Tibial artery (tissue), 4 donors: ENCODE results near the gene SLC1A6.

ENCODE experiments used
- DNase-seq, 2 donors: peaks; one replicate each; pipeline ENCODE4 v3.0.0-alpha.2; 2019
- H3K27ac ChIP-seq, 2 donors: fragments of 200-600 bp; sonication (generic) in 1 of 2; 1 replicate in 1 of 2; 2 replicates in 1 of 2; pipeline ENCODE4 v1.5.1; 2018 to 2019; ENCODE audit warnings: mild to moderate bottlenecking in 1 of 2
- H3K27me3 ChIP-seq, 2 donors: fragments of 200-600 bp; sonication (generic) in 1 of 2; one replicate each; pipeline versions ENCODE4 v1.5.1 to v1.6.0; 2016 to 2019
- H3K36me3 ChIP-seq, 3 donors: fragments of 200-600 bp; sonication (generic) in 2 of 3; one replicate each; pipeline ENCODE4 v1.5.1; 2016 to 2019; ENCODE audit warnings: mild to moderate bottlenecking in 2 of 3
- H3K4me1 ChIP-seq, 4 donors: fragments of 200-600 bp; sonication (generic) in 2 of 4; 1 replicate in 3 of 4; 2 replicates in 1 of 4; pipeline ENCODE4 v1.5.1; 2016 to 2019
- H3K4me3 ChIP-seq, 2 donors: fragments of 200-600 bp; sonication (generic) in 1 of 2; 1 replicate in 1 of 2; 2 replicates in 1 of 2; pipeline ENCODE4 v1.5.1; 2018 to 2019; ENCODE audit warnings: mild to moderate bottlenecking in 2 of 2
- H3K9me3 ChIP-seq, 3 donors: fragments of 200-600 bp; sonication (generic) in 1 of 3; one replicate each; pipeline ENCODE4 v1.5.1; 2016 to 2019
- CTCF ChIP-seq, 2 experiments: fragments of 200-600 bp in 1 of 2; fragments of 450-650 bp in 1 of 2; IDR thresholded peaks; one replicate each; pipeline ENCODE4 v1.5.1; 2017 to 2019; ENCODE audit warnings: antibody characterized with exemption in 2 of 2, mild to moderate bottlenecking in 1 of 2, moderate library complexity in 1 of 2
- intact Hi-C: fragments of 100-400 bp; cut with DNase I; formaldehyde crosslinking; loops from one replicate; pipeline ENCODE4 v1.15.0; 2023; ENCODE audit warnings: low total_unique reads

SLC1A6 gene

GRCh38 chr19:14971474-14971873 is 8.2 kb downstream of the SLC1A6 start:
- TF ChIP-seq CTCF (IDR thresholded peaks at IDR 0.05), result no peak
- H3K4me1 ChIP-seq, result no peaks in the 10 kb centered on the region
- H3K36me3 ChIP-seq, result no peaks in the 10 kb centered on the region
- no peaks in the 10 kb centered on the region for H3K9me3 ChIP-seq
- peaks cover 0 to 13% of the 10 kb centered on the region in 2 donors for H3K27me3 ChIP-seq
- DNase-seq, result no peak
- H3K4me3 ChIP-seq, result no peak overlapping the region
- intact Hi-C loops, result no loop called here
- H3K27ac ChIP-seq, result no peak overlapping the region

DNA sequence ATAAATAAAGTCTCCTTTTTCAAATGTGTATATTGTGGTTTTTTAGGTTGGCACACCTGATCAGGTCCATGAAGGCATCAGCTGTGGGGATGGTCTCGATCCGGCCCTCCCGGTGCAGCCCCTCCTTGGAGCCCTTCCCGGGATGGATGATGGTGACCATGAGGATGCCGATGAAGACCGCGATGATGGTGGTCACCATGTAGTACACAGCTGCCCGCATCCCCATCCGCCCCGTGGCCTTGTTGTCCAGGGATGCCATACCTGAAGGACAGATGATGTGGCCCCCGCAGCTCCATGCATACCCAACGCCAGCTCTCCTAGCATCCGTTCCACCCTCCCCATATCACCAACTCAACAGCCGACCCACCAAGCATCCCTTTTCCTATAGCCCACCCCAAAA is 11.4 kb downstream of the SLC1A6 start:
- no peak for DNase-seq
- no peaks in the 10 kb centered on the region for H3K36me3 ChIP-seq
- no peaks in the 10 kb centered on the region for H3K9me3 ChIP-seq
- no peak overlapping the region for H3K4me3 ChIP-seq
- intact Hi-C loops, result no loop called here
- no peak for TF ChIP-seq CTCF (IDR thresholded peaks at IDR 0.05)
- no peak overlapping the region for H3K27ac ChIP-seq
- H3K4me1 ChIP-seq, result no peaks in the 10 kb centered on the region
- peaks cover 0 to 3% of the 10 kb centered on the region in 2 donors for H3K27me3 ChIP-seq

DNA sequence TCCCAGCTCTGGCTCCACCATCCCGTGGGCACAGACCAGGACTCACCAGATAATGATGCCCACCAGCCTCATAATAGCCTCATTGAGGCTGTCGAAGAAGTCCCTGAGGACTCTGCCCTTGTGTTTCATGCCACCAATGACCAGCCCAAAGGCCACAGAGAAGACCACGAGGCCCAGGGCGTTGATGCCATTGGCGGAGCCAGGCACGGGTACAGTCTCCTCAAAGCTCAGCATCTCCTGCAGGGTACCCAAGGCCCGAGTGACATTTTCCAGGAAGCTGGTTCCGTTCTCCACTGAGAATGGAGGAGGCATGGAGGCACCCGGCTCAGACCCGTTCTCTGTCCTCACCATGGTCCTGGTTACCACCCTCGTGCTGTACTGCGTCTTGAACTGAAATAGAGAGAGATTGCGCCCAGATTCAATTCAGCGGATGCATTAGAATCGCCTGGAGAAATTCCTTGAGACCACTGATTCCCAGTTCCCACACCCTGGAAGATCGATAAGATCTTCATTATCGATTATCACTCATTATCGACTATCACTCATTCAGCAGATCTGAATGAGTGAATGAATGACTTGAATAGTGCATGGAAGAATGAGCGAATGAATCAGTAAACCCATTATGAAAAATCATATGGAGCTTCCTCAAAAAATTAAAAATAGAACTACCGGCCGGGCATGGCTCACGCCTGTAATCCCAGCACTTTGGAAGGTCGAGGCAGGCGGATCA is 17.5 kb downstream of the SLC1A6 start:
- intact Hi-C loops, result no loop called here
- H3K27me3 ChIP-seq, result no peaks in the 10 kb centered on the region
- no peaks in the 10 kb centered on the region for H3K4me1 ChIP-seq
- no peak overlapping the region for H3K27ac ChIP-seq
- no peak overlapping the region for H3K4me3 ChIP-seq
- TF ChIP-seq CTCF (IDR thresholded peaks at IDR 0.05), result no peak
- no peaks in the 10 kb centered on the region for H3K36me3 ChIP-seq
- DNase-seq, result no peak
- peaks cover 3 to 24% (median 20%) of the 10 kb centered on the region in 3 donors for H3K9me3 ChIP-seq

DNA sequence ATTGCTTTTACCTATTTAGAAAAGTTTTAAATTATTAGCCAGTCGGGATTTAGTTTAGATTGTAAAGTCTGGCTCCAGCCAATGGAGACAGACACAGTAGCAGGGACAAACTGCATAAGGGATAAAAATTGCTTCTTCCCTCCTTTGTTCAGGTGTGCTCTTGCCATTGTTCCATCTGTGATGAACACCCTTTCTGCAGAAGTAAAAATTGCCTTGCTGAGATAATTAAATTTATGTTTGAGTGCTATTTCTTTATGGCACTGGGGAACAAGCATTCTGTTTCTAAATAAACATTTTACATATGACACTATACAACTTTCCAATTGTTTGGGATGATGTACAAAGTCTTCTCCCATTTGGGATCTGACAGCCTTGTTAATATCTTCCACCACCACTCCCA is 20.4 kb downstream of the SLC1A6 start:
- no peak for DNase-seq
- TF ChIP-seq CTCF (IDR thresholded peaks at IDR 0.05), result no peak
- intact Hi-C loops, result no loop called here

DNA sequence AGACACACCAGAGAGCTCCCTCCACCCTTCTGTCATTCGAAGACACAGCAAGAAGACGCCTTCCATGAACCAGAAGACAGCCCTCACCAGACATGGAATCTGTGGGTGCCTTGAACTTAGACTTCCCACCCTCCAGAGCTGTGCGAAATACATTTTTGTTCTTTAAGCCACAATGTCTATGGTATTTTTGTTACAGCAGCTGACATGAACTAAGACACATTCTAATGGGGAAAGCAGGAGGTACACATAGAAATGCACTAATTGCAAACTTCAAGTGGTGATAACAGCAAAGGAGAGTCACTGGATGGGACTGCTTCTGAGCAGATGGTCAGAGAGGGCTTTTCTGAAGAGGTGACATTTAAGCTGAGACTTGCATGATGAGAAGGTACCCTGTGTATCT is 22.2 kb downstream of the SLC1A6 start:
- Histone ChIP-seq H3K27me3 (peaks cover 0 to 10% of the 10 kb centered on the region in 2 donors), H3K4me3 (no peak overlapping the region), H3K36me3 (no peaks in the 10 kb centered on the region), H3K9me3 (peaks cover 3 to 29% (median 24%) of the 10 kb centered on the region in 3 donors), H3K4me1 (no peaks in the 10 kb centered on the region), H3K27ac (no peak overlapping the region)
- intact Hi-C loops, result no loop called here
- no peak for DNase-seq
- no peak for TF ChIP-seq CTCF (IDR thresholded peaks at IDR 0.05)

More for the DNA sequence above, 20.4 kb downstream of the SLC1A6 start:
- no peaks in the 10 kb centered on the region for H3K36me3 ChIP-seq
- no peak overlapping the region for H3K27ac ChIP-seq
- peaks cover 3 to 32% (median 24%) of the 10 kb centered on the region in 3 donors for H3K9me3 ChIP-seq
- peaks cover 0 to 3% of the 10 kb centered on the region in 2 donors for H3K27me3 ChIP-seq
- H3K4me1 ChIP-seq, result no peaks in the 10 kb centered on the region
- H3K4me3 ChIP-seq, result no peak overlapping the region
